HepG2 (cell line): Measurements from ENCODE around the gene TMEM14C. TPM values are rescaled to one million over a fixed set of nuclear protein-coding genes. Genes with fewer than 3 reads are reported as not detected.
A peak's percentile ranks its signal among the peaks of the same experiment; 100 is the strongest.

Source experiments
- ETV6 ChIP-seq: sonication (generic); formaldehyde crosslinking; conservative IDR thresholded peaks from 2 replicates; pipeline ENCODE4 v1.4.0; 2020; ENCODE audit warnings: missing genetic modification reagents
- GMEB2 ChIP-seq: IDR thresholded peaks from 2 replicates; pipeline ENCODE4 v1.6.1; 2016; ENCODE audit warnings: missing biosample characterization, missing genetic modification reagents, low read depth
- MXI1 ChIP-seq: IDR thresholded peaks from 3 replicates; pipeline ENCODE4 v1.6.1; 2012; ENCODE audit warnings: low read depth, low read length, inconsistent platforms, borderline replicate concordance
- ZFP91 ChIP-seq: sonication (generic); formaldehyde crosslinking; IDR thresholded peaks from 2 replicates; pipeline ENCODE4 v1.9.0; 2022; ENCODE audit warnings: missing genetic modification reagents, mild to moderate bottlenecking, borderline replicate concordance
- ZNF512B ChIP-seq: sonication (generic); formaldehyde crosslinking; IDR thresholded peaks from 2 replicates; pipeline ENCODE4 v1.5.1; 2020; ENCODE audit warnings: missing genetic modification reagents, mild to moderate bottlenecking, borderline replicate concordance
- ZNF598 ChIP-seq: sonication (generic); formaldehyde crosslinking; IDR thresholded peaks from 2 replicates; pipeline ENCODE4 v1.5.1; 2020; ENCODE audit warnings: mild to moderate bottlenecking, missing genetic modification reagents, borderline replicate concordance
- ZNF672 ChIP-seq: sonication (generic); formaldehyde crosslinking; IDR thresholded peaks from 2 replicates; pipeline ENCODE4 v1.8.1; 2022; ENCODE audit warnings: missing genetic modification reagents
- polyA plus RNA-seq, 8 experiments: library from polyadenylated mRNA; depleted of rRNA in 3 of 8; stranded (reverse) in 7 of 8; unstranded in 1 of 8; fragments of >200 nt; fragmentation: Illumina TruSeq in 4 of 8; extraction: Trizol in 4 of 8; gene quantifications; 2 replicates each; pipeline versions ENCODE4 v1.2.1 to v1.2.3, GENCODE V29; 2011 to 2016; ENCODE audit warnings: low read depth in 4 of 8, missing spikeins in 1 of 8, mixed read lengths in 1 of 8; ENCODE audit not compliant: insufficient read depth in 1 of 8
- total RNA-seq, 5 experiments: library from RNA; depleted of rRNA; stranded (reverse); fragments of >200 nt; fragmentation: Illumina TruSeq; extraction: Trizol; gene quantifications; 2 replicates each; pipeline ENCODE4 v1.2.3, GENCODE V29; 2016; ENCODE audit warnings: low read depth in 1 of 5
- TF ChIP-seq, protein P1 (sequence below): sonication (generic); formaldehyde crosslinking; IDR thresholded peaks from 2 replicates; pipeline ENCODE4 v1.4.0; 2020; ENCODE audit warnings: mild to moderate bottlenecking, missing genetic modification reagents, borderline replicate concordance
- TF ChIP-seq, protein P2 (sequence below): IDR thresholded peaks from 2 replicates; pipeline ENCODE4 v1.6.1; 2012; ENCODE audit warnings: low read depth, low read length, improper control_type of control experiment

The TMEM14C gene
- total and polyA plus RNA-seq, 2 of the 13 experiments (the other 11 are each of a cell fraction or from before 2014, with no cell fraction given), result 184 TPM

DNA sequence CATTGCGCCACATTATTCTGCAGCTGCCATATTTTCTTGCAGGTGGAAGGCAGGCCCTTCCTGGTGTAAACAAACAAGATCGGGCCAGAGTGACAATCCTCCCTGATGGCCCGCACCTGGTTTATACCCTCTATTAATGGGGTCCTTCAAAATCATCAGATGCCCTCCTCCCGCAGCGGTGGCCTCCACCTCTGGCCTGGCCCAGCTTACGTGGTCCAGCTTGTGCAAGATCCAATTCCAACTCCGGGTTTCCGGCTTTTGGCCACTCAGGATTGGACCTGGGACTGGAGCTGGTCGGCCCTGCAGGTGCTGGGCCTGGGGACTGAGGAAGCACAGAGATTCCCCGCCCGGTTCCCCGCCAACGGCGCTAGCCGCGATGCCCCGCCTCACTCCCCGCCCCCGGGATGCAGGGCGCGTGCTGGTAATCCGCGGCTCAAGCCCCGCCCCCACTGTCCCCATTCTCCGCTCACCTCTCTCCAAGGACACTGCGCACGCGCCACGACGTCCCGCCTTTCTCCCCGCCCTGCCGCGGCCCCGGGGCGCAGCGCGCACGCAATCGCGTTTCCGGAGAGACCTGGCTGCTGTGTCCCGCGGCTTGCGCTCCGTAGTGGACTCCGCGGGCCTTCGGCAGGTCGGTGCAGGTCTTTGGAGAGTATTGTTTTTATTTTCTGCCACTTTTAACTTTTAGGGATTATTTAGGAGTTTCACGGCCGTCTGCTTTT is 24.5 kb downstream of the TMEM14C start, which contains the start of gene TMEM14B (continued):
- peak; percentile 94; the same call in 1 of the 2 replicates for TF ChIP-seq ZNF512B (CRISPR knock-in tag)
- peak; percentile 93 for TF ChIP-seq ZFP91 (CRISPR knock-in tag)
- peak; percentile 90; the same call in 1 of the 3 replicates for TF ChIP-seq MXI1
- TF ChIP-seq, protein P1, sequence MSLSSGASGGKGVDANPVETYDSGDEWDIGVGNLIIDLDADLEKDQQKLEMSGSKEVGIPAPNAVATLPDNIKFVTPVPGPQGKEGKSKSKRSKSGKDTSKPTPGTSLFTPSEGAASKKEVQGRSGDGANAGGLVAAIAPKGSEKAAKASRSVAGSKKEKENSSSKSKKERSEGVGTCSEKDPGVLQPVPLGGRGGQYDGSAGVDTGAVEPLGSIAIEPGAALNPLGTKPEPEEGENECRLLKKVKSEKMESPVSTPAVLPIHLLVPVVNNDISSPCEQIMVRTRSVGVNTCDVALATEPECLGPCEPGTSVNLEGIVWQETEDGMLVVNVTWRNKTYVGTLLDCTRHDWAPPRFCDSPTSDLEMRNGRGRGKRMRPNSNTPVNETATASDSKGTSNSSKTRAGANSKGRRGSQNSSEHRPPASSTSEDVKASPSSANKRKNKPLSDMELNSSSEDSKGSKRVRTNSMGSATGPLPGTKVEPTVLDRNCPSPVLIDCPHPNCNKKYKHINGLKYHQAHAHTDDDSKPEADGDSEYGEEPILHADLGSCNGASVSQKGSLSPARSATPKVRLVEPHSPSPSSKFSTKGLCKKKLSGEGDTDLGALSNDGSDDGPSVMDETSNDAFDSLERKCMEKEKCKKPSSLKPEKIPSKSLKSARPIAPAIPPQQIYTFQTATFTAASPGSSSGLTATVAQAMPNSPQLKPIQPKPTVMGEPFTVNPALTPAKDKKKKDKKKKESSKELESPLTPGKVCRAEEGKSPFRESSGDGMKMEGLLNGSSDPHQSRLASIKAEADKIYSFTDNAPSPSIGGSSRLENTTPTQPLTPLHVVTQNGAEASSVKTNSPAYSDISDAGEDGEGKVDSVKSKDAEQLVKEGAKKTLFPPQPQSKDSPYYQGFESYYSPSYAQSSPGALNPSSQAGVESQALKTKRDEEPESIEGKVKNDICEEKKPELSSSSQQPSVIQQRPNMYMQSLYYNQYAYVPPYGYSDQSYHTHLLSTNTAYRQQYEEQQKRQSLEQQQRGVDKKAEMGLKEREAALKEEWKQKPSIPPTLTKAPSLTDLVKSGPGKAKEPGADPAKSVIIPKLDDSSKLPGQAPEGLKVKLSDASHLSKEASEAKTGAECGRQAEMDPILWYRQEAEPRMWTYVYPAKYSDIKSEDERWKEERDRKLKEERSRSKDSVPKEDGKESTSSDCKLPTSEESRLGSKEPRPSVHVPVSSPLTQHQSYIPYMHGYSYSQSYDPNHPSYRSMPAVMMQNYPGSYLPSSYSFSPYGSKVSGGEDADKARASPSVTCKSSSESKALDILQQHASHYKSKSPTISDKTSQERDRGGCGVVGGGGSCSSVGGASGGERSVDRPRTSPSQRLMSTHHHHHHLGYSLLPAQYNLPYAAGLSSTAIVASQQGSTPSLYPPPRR (CRISPR knock-in tag), result peak; percentile 72; the same call in 1 of the 2 replicates
- TF ChIP-seq, protein P2, sequence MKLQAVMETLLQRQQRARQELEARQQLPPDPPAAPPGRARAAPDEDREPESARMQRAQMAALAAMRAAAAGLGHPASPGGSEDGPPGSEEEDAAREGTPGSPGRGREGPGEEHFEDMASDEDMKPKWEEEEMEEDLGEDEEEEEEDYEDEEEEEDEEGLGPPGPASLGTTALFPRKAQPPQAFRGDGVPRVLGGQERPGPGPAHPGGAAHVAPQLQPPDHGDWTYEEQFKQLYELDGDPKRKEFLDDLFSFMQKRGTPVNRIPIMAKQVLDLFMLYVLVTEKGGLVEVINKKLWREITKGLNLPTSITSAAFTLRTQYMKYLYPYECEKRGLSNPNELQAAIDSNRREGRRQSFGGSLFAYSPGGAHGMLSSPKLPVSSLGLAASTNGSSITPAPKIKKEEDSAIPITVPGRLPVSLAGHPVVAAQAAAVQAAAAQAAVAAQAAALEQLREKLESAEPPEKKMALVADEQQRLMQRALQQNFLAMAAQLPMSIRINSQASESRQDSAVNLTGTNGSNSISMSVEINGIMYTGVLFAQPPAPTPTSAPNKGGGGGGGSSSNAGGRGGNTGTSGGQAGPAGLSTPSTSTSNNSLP, result no peak
- TF ChIP-seq GMEB2 (CRISPR knock-in tag), result peak; percentile 89
- 0 out of 2 replicates have a peak, but pooled peaks have one; percentile 51 for TF ChIP-seq ETV6 (CRISPR knock-in tag)
- peak; percentile 54; the same call in 1 of the 2 replicates for TF ChIP-seq ZNF598
- no peak for TF ChIP-seq ZNF672 (CRISPR knock-in tag)
